Measurements from ENCODE around the gene FFAR2.

DNA sequence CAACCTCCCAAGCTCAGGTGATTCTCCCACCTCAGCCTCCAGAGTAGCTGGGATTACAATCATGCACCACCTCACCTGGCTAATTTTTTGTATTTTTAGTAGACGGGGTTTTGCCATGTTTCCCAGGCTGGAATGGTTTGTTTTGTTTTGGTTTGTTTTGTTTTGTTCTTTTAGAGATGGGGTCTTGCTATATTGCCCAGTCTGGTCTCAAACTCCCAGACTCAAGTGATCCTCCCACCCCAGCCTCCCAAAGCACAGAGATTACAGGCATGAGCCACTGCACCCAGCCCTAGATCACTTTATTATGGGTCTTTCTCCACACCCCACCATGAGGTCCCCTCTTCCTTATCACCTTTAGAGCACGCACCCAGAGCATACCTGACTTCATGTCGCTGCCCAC is 50.2 kb downstream of the FFAR2 start:
- TF ChIP-seq, protein P1, sequence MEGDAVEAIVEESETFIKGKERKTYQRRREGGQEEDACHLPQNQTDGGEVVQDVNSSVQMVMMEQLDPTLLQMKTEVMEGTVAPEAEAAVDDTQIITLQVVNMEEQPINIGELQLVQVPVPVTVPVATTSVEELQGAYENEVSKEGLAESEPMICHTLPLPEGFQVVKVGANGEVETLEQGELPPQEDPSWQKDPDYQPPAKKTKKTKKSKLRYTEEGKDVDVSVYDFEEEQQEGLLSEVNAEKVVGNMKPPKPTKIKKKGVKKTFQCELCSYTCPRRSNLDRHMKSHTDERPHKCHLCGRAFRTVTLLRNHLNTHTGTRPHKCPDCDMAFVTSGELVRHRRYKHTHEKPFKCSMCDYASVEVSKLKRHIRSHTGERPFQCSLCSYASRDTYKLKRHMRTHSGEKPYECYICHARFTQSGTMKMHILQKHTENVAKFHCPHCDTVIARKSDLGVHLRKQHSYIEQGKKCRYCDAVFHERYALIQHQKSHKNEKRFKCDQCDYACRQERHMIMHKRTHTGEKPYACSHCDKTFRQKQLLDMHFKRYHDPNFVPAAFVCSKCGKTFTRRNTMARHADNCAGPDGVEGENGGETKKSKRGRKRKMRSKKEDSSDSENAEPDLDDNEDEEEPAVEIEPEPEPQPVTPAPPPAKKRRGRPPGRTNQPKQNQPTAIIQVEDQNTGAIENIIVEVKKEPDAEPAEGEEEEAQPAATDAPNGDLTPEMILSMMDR (IDR thresholded peaks at IDR 0.05) = no peak
- no peak for TF ChIP-seq POLR2A (IDR thresholded peaks at IDR 0.05)
